Right hindlimb (tissue), 1 donor: ENCODE measurements around the gene GPATCH3.
"Not testable (repeated sequence)": the region's sequence is repeated elsewhere in the genome, so short reads cannot be mapped to it uniquely, and the experiment has no call there.

ENCODE experiments used
- DNase-seq: peaks from one replicate; pipeline ENCODE4 v3.0.0-alpha.2; 2018

The GPATCH3 gene

GRCh38 chr1:26863685-26864077 is 36.6 kb downstream of the GPATCH3 start:
- no peak for DNase-seq

GRCh38 chr1:26862781-26863684 is 37.2 kb downstream of the GPATCH3 start, which contains the start of gene SFN:
TSS of gene SFN (plus strand) at chr1:26863149. CDS start at chr1:26863213, 64 bp downstream.
- DNase-seq = no peak

- no peak for DNase-seq
Measured at GRCh38 chr1:26861889-26862378, 38.3 kb downstream of the GPATCH3 start.

- DNase-seq = no peak
Measured at GRCh38 chr1:26861286-26861701, 39.0 kb downstream of the GPATCH3 start.

GRCh38 chr1:26858891-26859640 is 41.2 kb downstream of the GPATCH3 start:
- DNase-seq = no peak

- DNase-seq = no peak
Measured at GRCh38 chr1:26858160-26858559, 42.1 kb downstream of the GPATCH3 start.

- peak; percentile 38 for DNase-seq
Measured at GRCh38 chr1:26857473-26858060, 42.7 kb downstream of the GPATCH3 start.

- no peak for DNase-seq
Measured at GRCh38 chr1:26856604-26857469, 43.4 kb downstream of the GPATCH3 start.

GRCh38 chr1:26856181-26856580 is 44.1 kb downstream of the GPATCH3 start:
- DNase-seq = no peak

GRCh38 chr1:26855636-26856035 is 44.6 kb downstream of the GPATCH3 start:
- no peak for DNase-seq

- DNase-seq = no peak
Measured at GRCh38 chr1:26854906-26855305, 45.4 kb downstream of the GPATCH3 start.

- DNase-seq = no peak
Measured at GRCh38 chr1:26853600-26853999, 46.7 kb downstream of the GPATCH3 start.

GRCh38 chr1:26853156-26853555 is 47.1 kb downstream of the GPATCH3 start:
- peak; percentile 67 for DNase-seq

- no peak for DNase-seq
Measured at GRCh38 chr1:26852701-26853100, 47.6 kb downstream of the GPATCH3 start.

- DNase-seq = no peak
Measured at GRCh38 chr1:26851106-26851684, 49.1 kb downstream of the GPATCH3 start.

GRCh38 chr1:26848941-26849774 is 51.1 kb downstream of the GPATCH3 start:
- DNase-seq = no peak

GRCh38 chr1:26848499-26848898 is 51.8 kb downstream of the GPATCH3 start:
- no peak for DNase-seq

GRCh38 chr1:26847826-26848225 is 52.4 kb downstream of the GPATCH3 start:
- not testable (repeated sequence) for DNase-seq

- no peak for DNase-seq
Measured at GRCh38 chr1:26844424-26845196, 55.7 kb downstream of the GPATCH3 start.
